Vagina (tissue), 2 donors: Measurements from ENCODE around the gene LIFR. TPM values are rescaled to one million over a fixed set of nuclear protein-coding genes. Genes with fewer than 3 reads are reported as not detected.
A peak's percentile ranks its signal among the peaks of the same experiment; 100 is the strongest.

Experiments used
- DNase-seq, 2 donors: peaks; one replicate each; pipeline ENCODE4 v3.0.0-alpha.2; 2017; ENCODE audit errors: extremely low spot score in 2 of 2
- H3K27ac ChIP-seq: fragments of 200-600 bp; sonication (generic); one replicate; pipeline ENCODE4 v1.5.1; 2019
- H3K27me3 ChIP-seq: fragments of 200-600 bp; sonication (generic); one replicate; pipeline ENCODE4 v1.5.1; 2019
- H3K36me3 ChIP-seq, 2 donors: fragments of 200-600 bp; sonication (generic); one replicate each; pipeline ENCODE4 v1.5.1; 2017 to 2019
- H3K4me1 ChIP-seq: fragments of 200-600 bp; sonication (generic); one replicate; pipeline ENCODE4 v1.5.1; 2019
- H3K4me3 ChIP-seq, 2 donors: fragments of 200-600 bp; sonication (generic); 1 replicate in 1 of 2; 2 replicates in 1 of 2; pipeline ENCODE4 v1.5.1; 2016 to 2019
- H3K9me3 ChIP-seq: fragments of 200-600 bp; sonication (generic); one replicate; pipeline ENCODE4 v1.5.1; 2019
- POLR2A ChIP-seq, 2 donors: fragments of 450-650 bp; IDR thresholded peaks; one replicate each; pipeline ENCODE4 v1.6.1; 2017; ENCODE audit warnings: antibody characterized with exemption in 2 of 2, mild to moderate bottlenecking in 2 of 2, moderate library complexity in 2 of 2
- POLR2AphosphoS5 ChIP-seq, 2 donors: sonication (generic); formaldehyde crosslinking; IDR thresholded peaks; one replicate each; pipeline ENCODE4 v1.9.0; 2017; ENCODE audit warnings: antibody characterized with exemption in 2 of 2, mild to moderate bottlenecking in 2 of 2, low read depth in 1 of 2; ENCODE audit not compliant: insufficient read depth in 1 of 2
- intact Hi-C: fragments of 100-400 bp; cut with DNase I; formaldehyde crosslinking; loops from one replicate; pipeline ENCODE4 v1.15.1; 2023
- total RNA-seq: library from RNA; depleted of rRNA; stranded (reverse); fragments of >200 nt; gene quantifications from one replicate; pipeline ENCODE4 v1.2.3, GENCODE V29; 2016
- TF ChIP-seq, protein P1 (sequence below), 3 experiments: fragments of 450-650 bp in 2 of 3; fragments of 200-600 bp in 1 of 3; sonication (generic) in 1 of 3; IDR thresholded peaks; one replicate each; pipeline ENCODE4 v1.5.1; 2017 to 2019; ENCODE audit warnings: antibody characterized with exemption in 3 of 3, mild to moderate bottlenecking in 2 of 3, moderate library complexity in 2 of 3

Gene LIFR
- total RNA-seq, 1 donor from 2014 or later, result 63.3 TPM

DNA sequence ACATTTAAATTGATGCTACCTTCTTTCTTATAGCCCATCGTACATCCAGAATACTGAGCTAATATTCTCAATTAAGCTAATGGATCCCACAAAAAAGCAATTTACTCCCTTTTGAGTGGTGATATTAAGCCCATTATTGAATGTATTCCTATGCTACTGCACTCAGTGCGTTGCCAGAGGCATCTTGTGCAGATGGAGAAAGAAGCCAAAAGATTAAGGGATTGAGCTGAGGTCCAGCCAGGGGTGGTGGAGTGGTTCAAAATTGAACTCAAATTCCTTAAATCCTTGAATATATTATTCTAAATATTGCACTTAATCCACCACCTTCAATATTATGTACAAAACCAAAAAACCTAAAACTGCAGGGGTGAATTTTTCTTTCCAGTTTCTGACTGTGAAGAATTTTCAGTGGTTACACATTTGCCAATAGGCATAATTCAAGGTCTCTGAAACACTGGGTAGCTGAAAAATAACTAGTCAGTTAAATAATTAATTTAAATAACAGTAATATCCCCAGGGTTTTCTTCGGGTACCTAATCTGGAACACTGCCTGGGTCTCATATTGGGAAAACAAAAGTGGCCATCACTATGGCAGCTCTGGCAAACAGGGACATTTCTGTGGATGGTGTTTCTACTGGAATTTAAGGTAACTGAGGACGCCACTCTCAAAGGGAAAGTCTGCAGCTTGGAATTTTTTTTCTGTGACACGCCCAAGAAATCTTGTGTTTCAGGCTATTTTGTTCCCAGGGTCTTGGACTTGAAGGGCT is 6.2 kb upstream of the LIFR start:
- intact Hi-C loops, result no loop called here

DNA sequence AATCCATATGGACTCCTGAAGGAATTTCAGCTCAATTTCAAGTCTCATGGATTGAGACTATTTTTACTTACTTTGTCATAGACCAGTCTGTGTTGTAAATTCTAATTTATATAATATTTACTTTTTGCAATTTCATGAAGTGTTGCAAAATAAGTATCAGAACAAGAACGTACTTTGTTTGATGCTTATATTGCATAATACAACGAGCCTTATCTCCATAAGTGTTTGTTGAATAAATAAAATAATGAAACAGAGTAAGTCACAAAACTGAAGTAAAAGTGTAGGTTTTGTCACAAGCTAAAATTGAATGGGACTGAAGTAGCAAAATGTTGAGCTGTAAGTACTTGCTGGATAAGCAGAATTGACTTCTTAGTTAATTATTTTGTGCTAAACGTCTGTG is 3.0 kb upstream of the LIFR start:
- H3K4me1 ChIP-seq, result peaks cover 11% of the 10 kb centered on the region
- intact Hi-C loops, result loop anchor here (5.0 kb wide), 2 partner anchors 117 to 238 kb away; no protein-coding TSS in a partner anchor
- DNase-seq, result no peak
- H3K9me3 ChIP-seq, result no peaks in the 10 kb centered on the region
- H3K36me3 ChIP-seq, result no peaks in the 10 kb centered on the region
- no peak overlapping the region for H3K4me3 ChIP-seq
- TF ChIP-seq POLR2AphosphoS5 (IDR thresholded peaks at IDR 0.05; ENCODE audit: insufficient read depth in 1 of 2, low read depth in 1 of 2) (no peak), POLR2A (IDR thresholded peaks at IDR 0.05) (no peak)
- TF ChIP-seq, protein P1, sequence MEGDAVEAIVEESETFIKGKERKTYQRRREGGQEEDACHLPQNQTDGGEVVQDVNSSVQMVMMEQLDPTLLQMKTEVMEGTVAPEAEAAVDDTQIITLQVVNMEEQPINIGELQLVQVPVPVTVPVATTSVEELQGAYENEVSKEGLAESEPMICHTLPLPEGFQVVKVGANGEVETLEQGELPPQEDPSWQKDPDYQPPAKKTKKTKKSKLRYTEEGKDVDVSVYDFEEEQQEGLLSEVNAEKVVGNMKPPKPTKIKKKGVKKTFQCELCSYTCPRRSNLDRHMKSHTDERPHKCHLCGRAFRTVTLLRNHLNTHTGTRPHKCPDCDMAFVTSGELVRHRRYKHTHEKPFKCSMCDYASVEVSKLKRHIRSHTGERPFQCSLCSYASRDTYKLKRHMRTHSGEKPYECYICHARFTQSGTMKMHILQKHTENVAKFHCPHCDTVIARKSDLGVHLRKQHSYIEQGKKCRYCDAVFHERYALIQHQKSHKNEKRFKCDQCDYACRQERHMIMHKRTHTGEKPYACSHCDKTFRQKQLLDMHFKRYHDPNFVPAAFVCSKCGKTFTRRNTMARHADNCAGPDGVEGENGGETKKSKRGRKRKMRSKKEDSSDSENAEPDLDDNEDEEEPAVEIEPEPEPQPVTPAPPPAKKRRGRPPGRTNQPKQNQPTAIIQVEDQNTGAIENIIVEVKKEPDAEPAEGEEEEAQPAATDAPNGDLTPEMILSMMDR (IDR thresholded peaks at IDR 0.05), result no peak
- no peaks in the 10 kb centered on the region for H3K27me3 ChIP-seq
- H3K27ac ChIP-seq, result no peak overlapping the region

More for the DNA sequence above, 6.2 kb upstream of the LIFR start:
- no peaks in the 10 kb centered on the region for H3K36me3 ChIP-seq
- DNase-seq, result no peak
- no peak overlapping the region for H3K4me3 ChIP-seq
- H3K27me3 ChIP-seq, result no peaks in the 10 kb centered on the region
- no peak overlapping the region for H3K27ac ChIP-seq
- H3K9me3 ChIP-seq, result no peaks in the 10 kb centered on the region
- TF ChIP-seq POLR2A (IDR thresholded peaks at IDR 0.05) (no peak), POLR2AphosphoS5 (IDR thresholded peaks at IDR 0.05; ENCODE audit: insufficient read depth in 1 of 2, low read depth in 1 of 2) (no peak)
- TF ChIP-seq, protein P1 (IDR thresholded peaks at IDR 0.05), result no peak
- H3K4me1 ChIP-seq, result peaks cover 6% of the 10 kb centered on the region

DNA sequence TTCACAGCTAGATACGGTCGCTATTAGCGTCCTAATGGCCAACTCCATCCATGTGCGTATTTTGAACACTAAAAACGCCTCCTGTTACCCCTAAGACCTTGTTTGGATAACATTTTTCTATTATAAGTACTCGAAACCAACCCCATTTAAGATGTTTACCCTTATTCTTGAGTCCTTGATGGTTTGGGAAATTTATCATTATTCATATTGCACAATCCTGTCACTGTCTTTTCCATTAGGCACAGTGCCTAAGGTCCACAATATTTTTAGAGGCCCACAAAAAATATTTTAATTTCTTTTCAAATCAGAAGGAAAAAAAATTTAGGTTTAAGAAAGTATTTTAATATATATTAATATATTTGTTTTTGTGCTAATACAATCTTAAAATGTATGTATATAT is 1.3 kb upstream of the LIFR start:
- peak overlapping the region; percentile 95 for H3K27ac ChIP-seq
- intact Hi-C loops, result loop anchor here (5.0 kb wide), 2 partner anchors 115 to 240 kb away; no protein-coding TSS in a partner anchor

DNA sequence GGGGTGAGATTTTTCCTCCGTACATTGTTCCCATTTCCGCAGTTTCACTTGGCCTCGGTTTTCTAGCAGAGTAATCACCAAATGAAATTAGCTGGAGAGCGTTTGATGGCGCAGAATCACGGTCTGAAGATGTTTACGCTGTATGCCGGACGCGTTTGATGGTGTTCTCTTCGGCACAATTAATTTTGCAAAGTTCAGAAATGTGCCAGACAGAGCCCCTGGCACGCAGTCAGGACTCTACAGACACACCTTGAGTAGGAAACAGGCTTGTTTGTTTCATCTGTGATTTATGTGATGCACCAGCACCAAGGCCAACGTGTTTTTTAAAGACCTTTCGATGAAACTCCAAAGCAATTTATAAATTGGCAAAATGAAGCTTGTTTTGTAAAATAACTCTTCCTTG is 863 bp upstream of the LIFR start:
- Histone ChIP-seq H3K27me3 (no peaks in the 10 kb centered on the region), H3K4me3 (peak overlapping the region; percentile 74 to 97), H3K36me3 (no peaks in the 10 kb centered on the region), H3K27ac (peak overlapping the region; percentile 95), H3K4me1 (peaks cover 20% of the 10 kb centered on the region), H3K9me3 (no peaks in the 10 kb centered on the region)
- no peak for DNase-seq
- TF ChIP-seq POLR2A (IDR thresholded peaks at IDR 0.05) (no peak), POLR2AphosphoS5 (IDR thresholded peaks at IDR 0.05; ENCODE audit: insufficient read depth in 1 of 2, low read depth in 1 of 2) (peak in 1 of 2 donors; percentile 20)
- TF ChIP-seq, protein P1 (IDR thresholded peaks at IDR 0.05), result no peak
- intact Hi-C loops, result loop anchor here (5.0 kb wide), 2 partner anchors 115 to 240 kb away; no protein-coding TSS in a partner anchor

More for the DNA sequence above, 1.3 kb upstream of the LIFR start:
- Histone ChIP-seq H3K4me1 (peaks cover 16% of the 10 kb centered on the region), H3K36me3 (no peaks in the 10 kb centered on the region), H3K4me3 (peak overlapping the region; percentile 74 to 97), H3K27me3 (no peaks in the 10 kb centered on the region), H3K9me3 (no peaks in the 10 kb centered on the region)
- TF ChIP-seq, protein P1 (IDR thresholded peaks at IDR 0.05), result no peak
- TF ChIP-seq POLR2A (IDR thresholded peaks at IDR 0.05), result no peak
- no peak for TF ChIP-seq POLR2AphosphoS5 (IDR thresholded peaks at IDR 0.05; ENCODE audit: insufficient read depth in 1 of 2, low read depth in 1 of 2)
- no peak for DNase-seq
